CD14-positive monocyte (primary cell): ENCODE measurements around the gene MMP7. TPM values are rescaled to one million over a fixed set of nuclear protein-coding genes. Genes with fewer than 3 reads are reported as not detected.
A peak's percentile ranks its signal among the peaks of the same experiment; 100 is the strongest.

ENCODE experiments used
- DNase-seq, 3 donors: peaks; one replicate each; pipeline ENCODE4 v3.0.0-alpha.2; 2011 to 2022
- H2AFZ ChIP-seq: 2 replicates; pipeline ENCODE4 v1.6.0; 2012; ENCODE audit warnings: mild to moderate bottlenecking, low read depth, low read length, inconsistent platforms; ENCODE audit not compliant: insufficient read depth, poor library complexity, severe bottlenecking
- H3K27ac ChIP-seq, 2 donors: 1 replicate in 1 of 2; 2 replicates in 1 of 2; pipeline ENCODE4 v1.5.1; 2012 to 2013; ENCODE audit warnings: low read length in 2 of 2, control low read depth in 1 of 2, inconsistent platforms in 1 of 2, low read depth in 1 of 2, mild to moderate bottlenecking in 1 of 2
- H3K27me3 ChIP-seq, 2 donors: one replicate each; pipeline versions ENCODE4 v1.6.0 to v1.6.1; 2011 to 2013; ENCODE audit warnings: low read length in 2 of 2; ENCODE audit not compliant: control insufficient read depth in 2 of 2, insufficient read depth in 2 of 2
- H3K36me3 ChIP-seq, 2 donors: replicated peaks in 1 of 2; 1 replicate in 1 of 2; 2 replicates in 1 of 2; pipeline versions ENCODE4 v1.5.1 to v1.6.1; 2012 to 2013; ENCODE audit warnings: low read length in 2 of 2, control low read depth in 1 of 2, inconsistent platforms in 1 of 2, mild to moderate bottlenecking in 1 of 2; ENCODE audit not compliant: insufficient read depth in 2 of 2, control insufficient read depth in 1 of 2
- H3K4me1 ChIP-seq, 2 donors: 1 replicate in 1 of 2; 2 replicates in 1 of 2; pipeline versions ENCODE4 v1.5.1 to v1.6.1; 2012 to 2013; ENCODE audit warnings: low read length in 2 of 2, control low read depth in 1 of 2, inconsistent platforms in 1 of 2, mild to moderate bottlenecking in 1 of 2, moderate library complexity in 1 of 2; ENCODE audit not compliant: insufficient read depth in 2 of 2, control insufficient read depth in 1 of 2
- H3K4me2 ChIP-seq: replicated peaks from 2 replicates; pipeline ENCODE3; 2012; ENCODE audit warnings: low read length, moderate library complexity, mild to moderate bottlenecking; ENCODE audit not compliant: poor library complexity, severe bottlenecking; ENCODE audit errors: extremely low read depth
- H3K4me3 ChIP-seq, 3 experiments: fragments of 200-600 bp in 1 of 3; sonication (generic) in 1 of 3; replicated peaks in 1 of 3; 1 replicate in 2 of 3; 2 replicates in 1 of 3; pipeline ENCODE4 v1.5.1; 2011 to 2013; ENCODE audit warnings: low read length in 3 of 3, mild to moderate bottlenecking in 3 of 3, control low read depth in 2 of 3, low read depth in 2 of 3, inconsistent platforms in 1 of 3, moderate library complexity in 1 of 3
- H3K79me2 ChIP-seq: 2 replicates; pipeline ENCODE4 v1.6.0; 2012; ENCODE audit warnings: mild to moderate bottlenecking, control low read depth, inconsistent platforms, low read length, moderate library complexity; ENCODE audit not compliant: insufficient read depth
- H3K9ac ChIP-seq: 2 replicates; pipeline ENCODE4 v1.6.0; 2017; ENCODE audit warnings: low read length, mild to moderate bottlenecking; ENCODE audit not compliant: insufficient read depth, poor library complexity, severe bottlenecking
- H3K9me3 ChIP-seq, 2 donors: replicated peaks in 1 of 2; 1 replicate in 1 of 2; 2 replicates in 1 of 2; pipeline versions ENCODE4 v1.5.1 to v1.6.1; 2012 to 2013; ENCODE audit warnings: low read length in 2 of 2, control low read depth in 1 of 2; ENCODE audit not compliant: control insufficient read depth in 1 of 2, insufficient read depth in 1 of 2
- H4K20me1 ChIP-seq: 2 replicates; pipeline ENCODE4 v1.6.0; 2012; ENCODE audit warnings: mild to moderate bottlenecking, low read length, control low read depth, moderate library complexity; ENCODE audit not compliant: insufficient read depth
- H3K27ac Mint-ChIP-seq, 7 donors: one replicate each; pipeline ENCODE4 v1.8.0; 2020; ENCODE audit warnings: mild to moderate bottlenecking in 7 of 7, mixed read lengths in 7 of 7, moderate library complexity in 6 of 7, inconsistent platforms in 2 of 7
- H3K27me3 Mint-ChIP-seq, 3 donors: one replicate each; pipeline ENCODE4 v1.8.0; 2021 to 2022; ENCODE audit warnings: low read depth in 3 of 3, mild to moderate bottlenecking in 3 of 3, mixed read lengths in 3 of 3, moderate library complexity in 3 of 3, inconsistent platforms in 1 of 3
- H3K36me3 Mint-ChIP-seq, 2 donors: one replicate each; pipeline ENCODE4 v1.8.0; 2020; ENCODE audit warnings: mixed read lengths in 2 of 2, inconsistent platforms in 1 of 2, mild to moderate bottlenecking in 1 of 2
- H3K4me1 Mint-ChIP-seq: one replicate; pipeline ENCODE4 v1.8.0; 2020; ENCODE audit warnings: mild to moderate bottlenecking, mixed read lengths
- H3K4me3 Mint-ChIP-seq, 2 donors: one replicate each; pipeline ENCODE4 v1.8.0; 2020; ENCODE audit warnings: mild to moderate bottlenecking in 2 of 2, mixed read lengths in 2 of 2, moderate library complexity in 1 of 2
- H3K9me3 Mint-ChIP-seq, 7 donors: one replicate each; pipeline ENCODE4 v1.8.0; 2020 to 2022; ENCODE audit warnings: mixed read lengths in 7 of 7, mild to moderate bottlenecking in 6 of 7, moderate library complexity in 6 of 7, inconsistent platforms in 2 of 7
- WGBS: methylation state at CpG from one replicate; pipeline ENCODE4 v1.1.5; 2013; ENCODE audit warnings: missing lambda C conversion rate; ENCODE audit not compliant: insufficient coverage; 5-methylcytosine and 5-hydroxymethylcytosine counted together
- intact Hi-C, 2 donors: fragments of 100-400 bp; cut with micrococcal nuclease; formaldehyde crosslinking; loops; one replicate each; pipeline versions ENCODE4 v1.15.0 to v1.15.1; 2023
- polyA plus RNA-seq, 3 donors: library from polyadenylated mRNA; depleted of rRNA in 1 of 3; unstranded in 2 of 3; stranded (reverse) in 1 of 3; fragments of 300-500 nt in 2 of 3; fragments of >200 nt in 1 of 3; fragmentation: Illumina TruSeq in 2 of 3; gene quantifications; 1 replicate in 2 of 3; 2 replicates in 1 of 3; pipeline ENCODE4 v1.2.3, GENCODE V29; 2012 to 2021
- TF ChIP-seq, protein P1 (sequence below): fragments of 200-600 bp; IDR thresholded peaks from one replicate; pipeline ENCODE4 v1.8.0; 2022; ENCODE audit warnings: antibody characterized with exemption, mild to moderate bottlenecking

Gene MMP7
- polyA plus RNA-seq, 3 donors, result not detected

DNA sequence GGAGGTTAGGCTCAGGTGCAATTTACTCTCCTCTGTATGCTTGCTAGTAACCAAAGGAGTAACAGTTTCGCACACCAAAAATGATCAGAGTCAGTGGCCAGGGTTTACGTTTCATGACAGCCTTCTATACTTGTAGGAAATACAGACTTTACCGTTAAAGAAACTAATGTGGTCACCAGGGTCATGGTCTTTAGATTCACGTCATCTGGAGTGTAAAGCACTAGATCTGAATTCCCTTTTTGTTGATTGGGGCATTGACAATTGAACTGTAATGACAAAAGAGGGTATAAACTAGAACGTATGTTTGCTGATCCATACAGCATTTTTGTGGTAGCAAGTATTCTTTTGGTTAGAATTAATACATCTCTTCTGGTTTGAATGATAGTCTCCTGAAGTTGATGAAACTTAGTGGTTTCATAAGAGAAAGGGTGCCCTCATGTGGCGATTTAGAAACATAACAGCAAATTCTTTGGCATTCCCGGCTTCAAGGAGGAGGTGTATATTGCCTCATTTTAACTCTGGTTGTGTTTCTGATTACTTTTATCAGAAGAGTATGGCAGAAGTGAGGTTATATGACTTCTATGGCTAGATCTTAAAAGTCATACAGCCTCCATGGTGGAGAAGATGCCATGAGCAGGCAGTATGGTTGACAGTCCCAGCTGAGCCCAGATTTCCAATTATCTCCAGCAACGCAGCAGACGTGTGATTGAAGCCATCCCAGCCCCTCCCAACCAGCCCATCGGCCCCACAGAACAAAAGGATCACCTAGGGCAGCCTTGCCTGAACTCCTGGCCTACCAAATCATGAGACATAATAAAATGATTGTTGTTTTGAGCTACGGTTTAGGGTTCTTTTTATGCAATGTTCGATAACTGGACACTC lies 35.1 kb downstream of the MMP7 start:
- Mint-ChIP-seq H3K4me1 (no peaks in the 10 kb centered on the region), H3K9me3 (no peaks in the 10 kb centered on the region), H3K27me3 (peaks cover 0 to 3% (median 2%) of the 10 kb centered on the region in 3 donors), H3K27ac (no peak overlapping the region), H3K4me3 (no peak overlapping the region), H3K36me3 (no peaks in the 10 kb centered on the region)
- Histone ChIP-seq H3K4me3 (no peak overlapping the region), H2AFZ (no peak overlapping the region), H3K36me3 (no peaks in the 10 kb centered on the region), H3K79me2 (no peaks in the 10 kb centered on the region), H3K27me3 (no peaks in the 10 kb centered on the region), H3K9ac (no peak overlapping the region), H3K4me2 (no peak overlapping the region), H4K20me1 (no peaks in the 10 kb centered on the region), H3K4me1 (no peaks in the 10 kb centered on the region), H3K27ac (no peak overlapping the region), H3K9me3 (no peaks in the 10 kb centered on the region)
- intact Hi-C loops, result loop anchor here (5.0 to 10.0 kb wide), 3 partner anchors 103 to 211 kb away; no protein-coding TSS in a partner anchor
- 62% methylated on average over 5 of the region's 12 CpGs for WGBS
- TF ChIP-seq, protein P1, sequence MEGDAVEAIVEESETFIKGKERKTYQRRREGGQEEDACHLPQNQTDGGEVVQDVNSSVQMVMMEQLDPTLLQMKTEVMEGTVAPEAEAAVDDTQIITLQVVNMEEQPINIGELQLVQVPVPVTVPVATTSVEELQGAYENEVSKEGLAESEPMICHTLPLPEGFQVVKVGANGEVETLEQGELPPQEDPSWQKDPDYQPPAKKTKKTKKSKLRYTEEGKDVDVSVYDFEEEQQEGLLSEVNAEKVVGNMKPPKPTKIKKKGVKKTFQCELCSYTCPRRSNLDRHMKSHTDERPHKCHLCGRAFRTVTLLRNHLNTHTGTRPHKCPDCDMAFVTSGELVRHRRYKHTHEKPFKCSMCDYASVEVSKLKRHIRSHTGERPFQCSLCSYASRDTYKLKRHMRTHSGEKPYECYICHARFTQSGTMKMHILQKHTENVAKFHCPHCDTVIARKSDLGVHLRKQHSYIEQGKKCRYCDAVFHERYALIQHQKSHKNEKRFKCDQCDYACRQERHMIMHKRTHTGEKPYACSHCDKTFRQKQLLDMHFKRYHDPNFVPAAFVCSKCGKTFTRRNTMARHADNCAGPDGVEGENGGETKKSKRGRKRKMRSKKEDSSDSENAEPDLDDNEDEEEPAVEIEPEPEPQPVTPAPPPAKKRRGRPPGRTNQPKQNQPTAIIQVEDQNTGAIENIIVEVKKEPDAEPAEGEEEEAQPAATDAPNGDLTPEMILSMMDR, result peak; percentile 77
- peak; percentile 57 to 83 (median 78) for DNase-seq

DNA sequence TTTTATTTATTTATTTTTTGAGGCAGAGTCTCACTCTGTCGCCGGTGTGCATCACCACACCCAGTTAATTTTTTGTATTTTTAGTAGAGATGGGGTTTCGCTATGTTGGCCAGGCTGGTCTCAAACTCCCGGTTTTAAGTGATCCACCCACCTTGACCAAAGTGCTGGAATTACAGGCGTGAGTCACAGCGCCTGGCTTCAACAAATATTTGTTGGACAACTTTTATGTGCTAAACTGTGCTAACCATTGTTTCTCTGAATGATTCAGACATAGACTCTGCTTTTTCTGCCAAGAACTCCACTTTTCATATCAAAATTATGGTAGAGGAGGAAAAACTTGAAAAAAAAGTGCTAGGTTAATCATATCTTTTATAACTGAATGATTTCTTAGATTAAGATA lies 36.3 kb downstream of the MMP7 start:
- Histone ChIP-seq H3K9ac (no peak overlapping the region), H3K9me3 (no peaks in the 10 kb centered on the region), H4K20me1 (no peaks in the 10 kb centered on the region), H3K4me2 (no peak overlapping the region), H3K4me1 (peaks cover 0 to 2% of the 10 kb centered on the region in 2 donors), H2AFZ (no peak overlapping the region), H3K27me3 (no peaks in the 10 kb centered on the region), H3K36me3 (no peaks in the 10 kb centered on the region), H3K79me2 (no peaks in the 10 kb centered on the region), H3K27ac (no peak overlapping the region), H3K4me3 (no peak overlapping the region)
- no peaks in the 10 kb centered on the region for H3K36me3 Mint-ChIP-seq
- no peaks in the 10 kb centered on the region for H3K9me3 Mint-ChIP-seq
- TF ChIP-seq, protein P1, result no peak
- H3K4me3 Mint-ChIP-seq, result no peak overlapping the region
- H3K4me1 Mint-ChIP-seq, result peaks cover 5% of the 10 kb centered on the region
- H3K27ac Mint-ChIP-seq, result no peak overlapping the region
- DNase-seq, result no peak
- intact Hi-C loops, result loop anchor here (10.0 kb wide), 1 partner anchor 209 kb away; no protein-coding TSS in a partner anchor
- WGBS, result 100% methylated on average over 3 of the region's 6 CpGs
- H3K27me3 Mint-ChIP-seq, result peaks cover 0 to 3% (median 2%) of the 10 kb centered on the region in 3 donors
